HG03460 (cell line): ENCODE measurements around the gene LRRC4C.
"Not testable (repeated sequence)": the region's sequence is repeated elsewhere in the genome, so short reads cannot be mapped to it uniquely, and the experiment has no call there.

Experiments used
- ATAC-seq: cut with Tn5 transposase; IDR thresholded peaks from one replicate; pipeline ENCODE4 v1.9.1; 2021; ENCODE audit not compliant: unreplicated experiment

Gene LRRC4C

GRCh38 chr11:40910774-40911173 lies 548.7 kb downstream of the LRRC4C start:
- ATAC-seq: not testable (repeated sequence)

GRCh38 chr11:40894501-40894900 lies 565.0 kb downstream of the LRRC4C start:
- no peak for ATAC-seq

GRCh38 chr11:40885250-40885954 lies 574.0 kb downstream of the LRRC4C start:
- no peak for ATAC-seq

GRCh38 chr11:40882301-40882700 lies 577.2 kb downstream of the LRRC4C start:
- ATAC-seq: no peak

- ATAC-seq: no peak
These were observed 579.5 kb downstream of the LRRC4C start for GRCh38 chr11:40879911-40880310.

GRCh38 chr11:40877981-40878380 lies 581.5 kb downstream of the LRRC4C start:
- ATAC-seq: no peak

GRCh38 chr11:40877256-40877655 lies 582.2 kb downstream of the LRRC4C start:
- no peak for ATAC-seq

GRCh38 chr11:40867991-40868632 lies 591.3 kb downstream of the LRRC4C start:
- ATAC-seq: no peak

GRCh38 chr11:40857754-40858153 lies 601.7 kb downstream of the LRRC4C start:
- not testable (repeated sequence) for ATAC-seq

GRCh38 chr11:40842750-40843339 lies 616.6 kb downstream of the LRRC4C start:
- no peak for ATAC-seq

GRCh38 chr11:40841231-40841630 lies 618.2 kb downstream of the LRRC4C start:
- no peak for ATAC-seq

- ATAC-seq: no peak
These were observed 621.2 kb downstream of the LRRC4C start for GRCh38 chr11:40838181-40838683.

- ATAC-seq: no peak
These were observed 632.3 kb downstream of the LRRC4C start for GRCh38 chr11:40827116-40827515.

- no peak for ATAC-seq
These were observed 632.9 kb downstream of the LRRC4C start for GRCh38 chr11:40826601-40827000.

- ATAC-seq: no peak
These were observed 634.1 kb downstream of the LRRC4C start for GRCh38 chr11:40825201-40825834.

GRCh38 chr11:40819230-40819629 lies 640.2 kb downstream of the LRRC4C start:
- ATAC-seq: no peak

- no peak for ATAC-seq
These were observed 642.5 kb downstream of the LRRC4C start for GRCh38 chr11:40816976-40817375.

- ATAC-seq: no peak
These were observed 661.5 kb downstream of the LRRC4C start for GRCh38 chr11:40797981-40798380.

- ATAC-seq: no peak
These were observed 672.2 kb downstream of the LRRC4C start for GRCh38 chr11:40787224-40787623.

GRCh38 chr11:40763046-40763445 lies 696.4 kb downstream of the LRRC4C start:
- ATAC-seq: no peak

GRCh38 chr11:40759341-40759740 lies 700.1 kb downstream of the LRRC4C start:
- ATAC-seq: no peak

GRCh38 chr11:40754297-40754696 lies 705.2 kb downstream of the LRRC4C start:
- ATAC-seq: no peak
